ENCODE data around the gene PAF1. TPM values are rescaled to one million over a fixed set of nuclear protein-coding genes. Genes with fewer than 3 reads are reported as not detected.

The PAF1 gene
- total RNA-seq, 1 experiment from 2014 or later: 38.0 TPM

- no peak for TF ChIP-seq CTCF (conservative IDR thresholded peaks at IDR 0.05)
- Histone ChIP-seq H2BK5ac (ENCODE audit: insufficient read length, low read length) (no peak overlapping the region), H3K18ac (ENCODE audit: insufficient read length, low read depth, low read length) (no peak overlapping the region), H2AK5ac (ENCODE audit: insufficient read length, low read length) (no peak overlapping the region), H3K4me2 (ENCODE audit: insufficient read depth, insufficient read length, low read length) (no peak overlapping the region), H4K20me1 (ENCODE audit: control insufficient read depth, insufficient read depth, insufficient read length) (no peaks in the 10 kb centered on the region), H3K79me2 (ENCODE audit: insufficient read depth, low read length) (no peaks in the 10 kb centered on the region), H3K27ac (ENCODE audit: insufficient read length, low read depth, low read length) (no peak overlapping the region), H2BK20ac (ENCODE audit: low read depth, low read length, poor library complexity, severe bottlenecking) (no peak overlapping the region), H3K4me1 (ENCODE audit: insufficient read depth, low read length) (peaks cover 4% of the 10 kb centered on the region; the same call in 1 of the 2 replicates), H3K27me3 (ENCODE audit: insufficient read depth, low read length) (no peaks in the 10 kb centered on the region), H4K5ac (ENCODE audit: insufficient read length, low read depth, low read length) (no peak overlapping the region), H2BK12ac (ENCODE audit: insufficient read length, low read depth, low read length) (no peak overlapping the region), H4K91ac (ENCODE audit: insufficient read length, low read depth, low read length) (no peak overlapping the region), H3K4ac (ENCODE audit: low read depth, low read length) (no peak overlapping the region), H3K23me2 (ENCODE audit: insufficient read length, low read depth, low read length, poor library complexity, severe bottlenecking) (peaks cover 15% of the 10 kb centered on the region), H3K56ac (ENCODE audit: insufficient read length, low read depth, low read length) (no peak overlapping the region), H3T11ph (ENCODE audit: low read length) (no peak overlapping the region), H3K23ac (ENCODE audit: insufficient read length, low read depth, low read length) (no peak overlapping the region), H3K79me1 (ENCODE audit: insufficient read depth, low read depth, low read length, poor library complexity, severe bottlenecking) (no peaks in the 10 kb centered on the region), H2BK120ac (ENCODE audit: low read depth, low read length, poor library complexity, severe bottlenecking) (no peak overlapping the region), H2AFZ (ENCODE audit: low read length) (no peak overlapping the region), H4K8ac (replicated peaks; ENCODE audit: insufficient read length, low read depth, low read length) (no peak overlapping the region), H3K14ac (ENCODE audit: insufficient read depth, low read length) (no peak overlapping the region), H3K9ac (ENCODE audit: extremely low read depth, insufficient read length, low read length) (no peak overlapping the region), H2BK15ac (ENCODE audit: low read depth, low read length) (no peak overlapping the region), H3K9me3 (ENCODE audit: control insufficient read depth, low read depth, low read length) (no peaks in the 10 kb centered on the region)
- no CpG with 5 or more reads among the region's 4 CpGs for WGBS (ENCODE audit: extremely low coverage, insufficient read length, low lambda C conversion rate)
- peaks cover 26 to 31% of the 10 kb centered on the region in 2 experiments for H3K4me1 Mint-ChIP-seq
- H3K27ac Mint-ChIP-seq: no peak overlapping the region
- H3K9me3 Mint-ChIP-seq: no peaks in the 10 kb centered on the region; a peak in 2 of 5 replicates
- no peaks in the 10 kb centered on the region; the same call in 1 of the 2 replicates for H3K27me3 Mint-ChIP-seq (ENCODE audit: low read depth)
- no peak overlapping the region for H3K4me3 Mint-ChIP-seq
- peaks cover 7 to 20% (median 16%) of the 10 kb centered on the region in 3 experiments; a peak in 6 of 7 replicates for H3K36me3 Mint-ChIP-seq (ENCODE audit: insufficient read depth in 1 of 3, low read depth in 3 of 3)
- DNase-seq: no peak
These were observed 9.2 kb upstream of the PAF1 start for GRCh38 chr19:39400061-39400460.
